Panc1 (cell line): ENCODE measurements around the gene WDR47. TPM values are rescaled to one million over a fixed set of nuclear protein-coding genes. Genes with fewer than 3 reads are reported as not detected.
"Not testable (repeated sequence)": the region's sequence is repeated elsewhere in the genome, so short reads cannot be mapped to it uniquely, and the experiment has no call there.

ENCODE experiments used
- ATAC-seq: fragments of 200-7000 bp; cut with Tn5 transposase; 2 replicates; pipeline ENCODE4 v1.9.1; 2020; ENCODE audit warnings: mild to moderate bottlenecking, moderate library complexity
- BruUV-seq: library from RNA; stranded (reverse); fragments of 400-500 nt; replicated peaks from 2 replicates; lab custom pipeline; 2021; lab: Mats Ljungman, UMichigan
- CTCF ChIA-PET: fragments of 300-600 bp; sonication (Branson Sonifier 250); formaldehyde crosslinking; loops from one replicate; lab custom pipeline; 2022; ENCODE audit warnings: antibody characterized with exemption; lab: Charles Lee
- POLR2A ChIA-PET: fragments of 300-600 bp; sonication (Branson Sonifier 250); formaldehyde crosslinking; loops from one replicate; lab custom pipeline; 2022; ENCODE audit warnings: antibody characterized with exemption; lab: Charles Lee
- DNase-seq: peaks from one replicate; pipeline ENCODE4 v3.0.0-alpha.2; 2010; ENCODE audit warnings: low read depth, low spot score
- H3K27ac ChIP-seq: 2 replicates; pipeline ENCODE4 v1.5.1; 2011; ENCODE audit warnings: mild to moderate bottlenecking, low read length, inconsistent platforms
- H3K27me3 ChIP-seq: fragments of 200-500 bp; sonication (Bioruptor generic); 2 replicates; pipeline ENCODE4 v1.6.0; 2014; ENCODE audit warnings: low read length, inconsistent platforms; ENCODE audit not compliant: control insufficient read depth, insufficient read depth
- H3K36me3 ChIP-seq: fragments of 200-500 bp; sonication (Bioruptor generic); 2 replicates; pipeline ENCODE4 v1.5.1; 2014; ENCODE audit warnings: inconsistent platforms, mild to moderate bottlenecking, low read length, moderate library complexity; ENCODE audit not compliant: control insufficient read depth, insufficient read depth
- H3K4me1 ChIP-seq: 2 replicates; pipeline ENCODE4 v1.5.1; 2011; ENCODE audit warnings: inconsistent platforms, mild to moderate bottlenecking, low read length, moderate library complexity; ENCODE audit not compliant: control insufficient read depth, insufficient read depth
- H3K4me3 ChIP-seq, 2 experiments: 2 replicates each; pipeline ENCODE4 v1.5.1; 2011 to 2012; ENCODE audit warnings: low read depth in 2 of 2, low read length in 2 of 2, mild to moderate bottlenecking in 2 of 2, inconsistent platforms in 1 of 2, moderate library complexity in 1 of 2
- H3K9me3 ChIP-seq: fragments of 200-500 bp; sonication (Bioruptor generic); 2 replicates; pipeline ENCODE4 v1.5.1; 2014; ENCODE audit warnings: low read depth, mild to moderate bottlenecking, inconsistent platforms, low read length, moderate library complexity; ENCODE audit not compliant: control insufficient read depth, insufficient read depth
- CTCF ChIP-seq: fragments of 450-650 bp; IDR thresholded peaks from 2 replicates; pipeline ENCODE4 v1.5.1; 2017; ENCODE audit warnings: mild to moderate bottlenecking
- POLR2AphosphoS5 ChIP-seq: IDR thresholded peaks from 2 replicates; pipeline ENCODE4 v1.6.1; 2012; ENCODE audit warnings: mild to moderate bottlenecking, low read depth, low read length, moderate library complexity
- REST ChIP-seq, 2 experiments: IDR thresholded peaks; 2 replicates each; pipeline ENCODE4 v1.6.1; 2011 to 2012; ENCODE audit warnings: low read depth in 2 of 2, control low read depth in 1 of 2, low read length in 1 of 2, mild to moderate bottlenecking in 1 of 2, moderate library complexity in 1 of 2; ENCODE audit not compliant: insufficient read depth in 1 of 2
- SIN3A ChIP-seq: IDR thresholded peaks from 2 replicates; pipeline ENCODE4 v1.6.1; 2012; ENCODE audit warnings: low read depth, mild to moderate bottlenecking, low read length, moderate library complexity, borderline replicate concordance; ENCODE audit not compliant: insufficient read depth
- TCF7L2 ChIP-seq: IDR thresholded peaks from 2 replicates; pipeline ENCODE4 v1.6.1; 2011; ENCODE audit warnings: mild to moderate bottlenecking, low read depth, low read length, inconsistent platforms
- in situ Hi-C: cut with HindIII; loops from 2 replicates; pipeline ENCODE4 v1.10.0; 2016; ENCODE audit warnings: low sequenced_read_pairs, low pct_unique_long_range_greater_than_20kb
- intact Hi-C: fragments of 100-400 bp; cut with micrococcal nuclease; formaldehyde crosslinking; loops from one replicate; pipeline ENCODE4 v1.10.0; 2022; ENCODE audit not compliant: unreplicated experiment
- total RNA-seq: library from RNA; stranded (reverse); gene quantifications from one replicate; pipeline ENCODE4 v1.2.1, GENCODE V29; 2021; ENCODE audit not compliant: unreplicated experiment

The WDR47 gene
- total RNA-seq, 1 experiment from 2014 or later: 9.6 TPM

- no TSS peak for BruUV-seq
- CTCF ChIA-PET: no interaction called here
- Histone ChIP-seq H3K4me3 (no peak overlapping the region), H3K27ac (no peak overlapping the region), H3K36me3 (no peaks in the 10 kb centered on the region; the same call in 1 of the 2 replicates), H3K9me3 (no peaks in the 10 kb centered on the region), H3K27me3 (no peaks in the 10 kb centered on the region), H3K4me1 (no peaks in the 10 kb centered on the region)
- POLR2A ChIA-PET: interaction anchor here (0.6 kb wide), 1 partner anchor 198 kb away, joined by 7 read pairs; no protein-coding TSS in a partner anchor
- in situ Hi-C loops: no loop called here
- ATAC-seq: no peak
- intact Hi-C loops: no loop called here
- TF ChIP-seq CTCF (no peak), POLR2AphosphoS5 (no peak), SIN3A (no peak), TCF7L2 (no peak), REST (IDR thresholded peaks at IDR 0.05; ENCODE audit: insufficient read depth in 1 of 2, low read depth in 2 of 2, low read length in 1 of 2) (no peak)
- no peak for DNase-seq
Measured at GRCh38 chr1:109020693-109021257, 21.1 kb downstream of the WDR47 start.

- POLR2A ChIA-PET, intact Hi-C loops, in situ Hi-C loops, BruUV-seq, H3K27ac ChIP-seq, ATAC-seq, DNase-seq, H3K36me3 ChIP-seq, H3K4me3 ChIP-seq, H3K4me1 ChIP-seq, H3K9me3 ChIP-seq, H3K27me3 ChIP-seq: not testable (repeated sequence)
- CTCF ChIA-PET: interaction anchor here (0.7 kb wide), 1 partner anchor 14 kb away, joined by 5 read pairs; no protein-coding TSS in a partner anchor
Measured at GRCh38 chr1:109017719-109018118, 24.2 kb downstream of the WDR47 start.

GRCh38 chr1:109017134-109017533 lies 24.8 kb downstream of the WDR47 start:
- Histone ChIP-seq H3K4me1 (no peaks in the 10 kb centered on the region), H3K27ac (no peak overlapping the region), H3K36me3 (no peaks in the 10 kb centered on the region; the same call in 1 of the 2 replicates), H3K9me3 (no peaks in the 10 kb centered on the region), H3K4me3 (no peak overlapping the region), H3K27me3 (no peaks in the 10 kb centered on the region)
- CTCF ChIA-PET: no interaction called here
- POLR2A ChIA-PET: no interaction called here
- DNase-seq: no peak
- TF ChIP-seq SIN3A: no peak
- TF ChIP-seq TCF7L2: no peak
- no peak for TF ChIP-seq REST (IDR thresholded peaks at IDR 0.05; ENCODE audit: insufficient read depth in 1 of 2, low read depth in 2 of 2, low read length in 1 of 2)
- no peak for TF ChIP-seq CTCF
- no peak for TF ChIP-seq POLR2AphosphoS5
- BruUV-seq: no TSS peak
- intact Hi-C loops: no loop called here
- in situ Hi-C loops: no loop called here
- ATAC-seq: no peak
